CD4-positive, CD25-positive, alpha-beta regulatory T cell (primary cell): ENCODE results near the gene ZNF225. TPM values are rescaled to one million over a fixed set of nuclear protein-coding genes. Genes with fewer than 3 reads are reported as not detected.

Experiments used
- ATAC-seq, 2 donors: fragments of 150-1000 bp; cut with Tn5 transposase; one replicate each; pipeline ENCODE4 v1.10.0; 2021; ENCODE audit warnings: low read depth in 2 of 2, moderate number of reproducible peaks in 2 of 2, moderate library complexity in 1 of 2
- DNase-seq, 3 donors: peaks; one replicate each; pipeline versions ENCODE4 v3.0.0 to v3.0.0-alpha.2; 2012 to 2022; ENCODE audit warnings: mixed read lengths in 1 of 3
- H3K27ac ChIP-seq: one replicate; pipeline ENCODE4 v1.7.0; 2013; ENCODE audit warnings: mild to moderate bottlenecking, low read length; ENCODE audit not compliant: insufficient read depth, poor library complexity, severe bottlenecking
- H3K27me3 ChIP-seq: one replicate; pipeline ENCODE4 v1.7.0; 2013; ENCODE audit warnings: low read length; ENCODE audit not compliant: control insufficient read depth, insufficient read depth
- H3K36me3 ChIP-seq: one replicate; pipeline ENCODE4 v1.7.0; 2013; ENCODE audit warnings: mild to moderate bottlenecking, low read length, moderate library complexity; ENCODE audit not compliant: control insufficient read depth, insufficient read depth
- H3K4me1 ChIP-seq: 2 replicates; pipeline ENCODE4 v1.7.0; 2013; ENCODE audit warnings: mild to moderate bottlenecking, low read length; ENCODE audit not compliant: insufficient read depth, control insufficient read depth, poor library complexity, severe bottlenecking
- H3K4me3 ChIP-seq: one replicate; pipeline ENCODE4 v1.7.0; 2013; ENCODE audit warnings: low read depth, mild to moderate bottlenecking, low read length, moderate library complexity
- H3K9me3 ChIP-seq, 2 experiments: 1 replicate in 1 of 2; 2 replicates in 1 of 2; pipeline ENCODE4 v1.7.0; 2013; ENCODE audit warnings: low read length in 2 of 2, mild to moderate bottlenecking in 1 of 2, moderate library complexity in 1 of 2; ENCODE audit not compliant: control insufficient read depth in 2 of 2
- H3K27ac Mint-ChIP-seq, 3 donors: one replicate each; pipeline ENCODE4 v1.8.0; 2020 to 2022; ENCODE audit warnings: mild to moderate bottlenecking in 3 of 3, mixed read lengths in 3 of 3, moderate library complexity in 2 of 3
- H3K27me3 Mint-ChIP-seq: one replicate; pipeline ENCODE4 v1.8.0; 2022; ENCODE audit warnings: mild to moderate bottlenecking, mixed read lengths
- H3K36me3 Mint-ChIP-seq: one replicate; pipeline ENCODE4 v1.8.0; 2020; ENCODE audit warnings: mixed read lengths
- H3K4me1 Mint-ChIP-seq, 4 donors: one replicate each; pipeline ENCODE4 v1.8.0; 2020 to 2022; ENCODE audit warnings: mixed read lengths in 4 of 4, mild to moderate bottlenecking in 1 of 4
- H3K4me3 Mint-ChIP-seq, 4 donors: one replicate each; pipeline ENCODE4 v1.8.0; 2020 to 2022; ENCODE audit warnings: mild to moderate bottlenecking in 4 of 4, mixed read lengths in 4 of 4, moderate library complexity in 3 of 4
- H3K9me3 Mint-ChIP-seq, 7 donors: one replicate each; pipeline ENCODE4 v1.8.0; 2020 to 2022; ENCODE audit warnings: mixed read lengths in 7 of 7, mild to moderate bottlenecking in 3 of 7, moderate library complexity in 2 of 7
- polyA plus RNA-seq, 4 donors: library from polyadenylated mRNA; unstranded; fragments of 300-500 nt; fragmentation: Illumina TruSeq; gene quantifications; one replicate each; pipeline ENCODE4 v1.2.3, GENCODE V29; 2021
- total RNA-seq: library from RNA; stranded (reverse); gene quantifications from one replicate; pipeline ENCODE4 v1.2.3, GENCODE V29; 2022

ZNF225 gene
- total and polyA plus RNA-seq, 5 donors from 2014 or later, result 2.1 to 3.9 (median 3.4) TPM

DNA sequence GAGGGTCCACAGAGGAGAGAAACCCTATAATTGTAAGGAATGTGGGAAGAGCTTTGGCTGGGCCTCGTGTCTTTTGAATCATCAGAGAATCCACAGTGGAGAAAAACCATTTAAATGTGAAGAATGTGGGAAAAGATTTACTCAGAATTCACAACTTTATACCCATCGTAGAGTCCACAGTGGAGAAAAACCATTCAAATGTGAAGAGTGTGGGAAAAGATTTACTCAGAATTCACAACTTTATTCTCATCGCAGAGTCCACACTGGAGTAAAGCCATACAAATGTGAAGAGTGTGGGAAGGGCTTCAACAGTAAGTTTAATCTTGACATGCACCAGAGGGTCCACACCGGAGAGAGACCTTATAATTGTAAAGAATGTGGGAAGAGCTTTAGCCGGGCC lies 18.8 kb downstream of the ZNF225 start:
- no peak for DNase-seq
- Histone ChIP-seq H3K4me3 (no peak overlapping the region), H3K36me3 (peaks cover 41% of the 10 kb centered on the region), H3K27ac (no peak overlapping the region), H3K9me3 (peaks cover 58 to 82% of the 10 kb centered on the region in 2 experiments), H3K4me1 (no peaks in the 10 kb centered on the region), H3K27me3 (no peaks in the 10 kb centered on the region)
- Mint-ChIP-seq H3K27ac (no peak overlapping the region), H3K9me3 (peaks cover 2 to 37% (median 16%) of the 10 kb centered on the region in 7 donors), H3K36me3 (peaks cover 33% of the 10 kb centered on the region), H3K27me3 (no peaks in the 10 kb centered on the region), H3K4me3 (no peak overlapping the region), H3K4me1 (peaks cover 0 to 2% (median 0%) of the 10 kb centered on the region in 4 donors)
- ATAC-seq, result no peak

DNA sequence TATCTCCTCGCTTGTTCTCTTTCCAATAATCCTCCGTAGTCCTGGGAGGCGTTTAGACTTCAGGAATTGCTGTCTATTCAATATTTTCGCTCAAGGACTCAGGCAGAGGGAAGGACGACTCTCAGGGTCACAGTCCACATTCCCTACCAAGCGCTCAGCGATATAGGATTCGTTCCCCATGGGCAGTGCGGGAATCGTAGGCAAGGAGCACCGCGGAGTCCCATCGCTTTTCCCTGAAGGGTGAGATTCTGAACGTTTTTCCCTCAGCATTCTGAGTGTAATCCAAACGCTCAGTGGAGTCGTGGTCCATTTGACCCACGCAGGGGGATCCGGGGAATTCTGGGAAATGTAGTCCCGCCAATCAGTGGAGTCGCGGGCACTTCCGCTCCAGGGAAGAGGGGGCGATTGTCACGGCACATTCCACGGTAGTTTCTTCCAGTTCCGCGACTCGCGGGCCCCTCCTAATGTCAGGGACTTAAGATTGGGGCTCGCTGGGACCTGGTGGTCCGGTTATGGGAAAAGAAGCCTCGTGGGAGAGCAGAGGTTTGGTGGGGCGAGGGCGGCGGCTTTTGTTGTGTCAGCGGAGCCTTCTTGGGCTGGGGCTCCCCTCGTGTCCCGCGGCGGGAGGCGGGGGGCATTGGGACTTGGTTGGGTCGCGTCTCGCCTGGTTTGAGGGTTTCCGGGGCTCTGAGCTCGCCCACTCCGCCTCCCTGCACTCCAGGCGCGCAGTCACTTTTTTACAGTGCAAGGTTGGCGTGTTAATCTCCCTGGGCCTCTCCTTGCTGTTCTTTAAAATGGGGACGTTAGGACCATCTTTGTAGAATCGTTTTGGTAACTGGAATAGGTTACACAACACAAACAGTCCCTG lies 28.2 kb downstream of the ZNF225 start, which contains the start of gene ZNF234:
ZNF234 (plus strand) TSS at position 364 of the 868 bp plus-strand sequence. CDS start 3,079 bp downstream, outside the sequence.
- no peaks in the 10 kb centered on the region for H3K27me3 ChIP-seq
- peaks cover 15 to 40% (median 33%) of the 10 kb centered on the region in 4 donors for H3K4me1 Mint-ChIP-seq
- H3K9me3 Mint-ChIP-seq, result peaks cover 0 to 8% (median 1%) of the 10 kb centered on the region in 7 donors
- peaks cover 30% of the 10 kb centered on the region for H3K36me3 Mint-ChIP-seq
- H3K4me1 ChIP-seq, result peaks cover 17% of the 10 kb centered on the region
- H3K9me3 ChIP-seq, result no peaks in the 10 kb centered on the region
- peak; percentile 58 to 80 (median 61) for DNase-seq
- peak within 1 kb of the TSS; percentile 93 to 97 (median 96) for H3K4me3 Mint-ChIP-seq
- peaks cover 21% of the 10 kb centered on the region for H3K36me3 ChIP-seq
- peaks cover 4% of the 10 kb centered on the region for H3K27me3 Mint-ChIP-seq
- H3K27ac ChIP-seq, result peak within 1 kb of the TSS; percentile 58
- H3K27ac Mint-ChIP-seq, result peak within 1 kb of the TSS; percentile 79 to 91 (median 91)
- H3K4me3 ChIP-seq, result peak within 1 kb of the TSS; percentile 88
- peak; percentile 68 to 84 for ATAC-seq

DNA sequence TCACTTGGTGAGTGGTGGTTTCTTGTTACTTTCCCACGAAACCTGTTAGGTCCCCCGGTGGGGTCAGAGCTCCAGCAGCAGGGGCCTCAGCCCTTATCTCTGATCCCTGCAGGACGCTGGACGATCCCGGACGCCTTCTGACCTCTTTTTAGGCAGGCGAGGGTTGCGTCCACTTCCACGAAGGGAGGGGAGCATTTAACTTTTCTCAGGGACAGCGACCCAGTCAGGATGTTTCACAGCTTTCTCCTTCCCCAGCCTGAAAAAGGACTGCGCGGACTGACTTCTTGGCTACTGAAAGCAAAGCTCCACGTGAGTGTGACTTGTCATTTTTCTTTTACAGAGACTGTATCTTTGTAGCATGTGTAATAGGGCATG lies 28.8 kb downstream of the ZNF225 start:
- H3K27ac ChIP-seq, result peak overlapping the region; percentile 58
- H3K9me3 Mint-ChIP-seq, result peaks cover 0 to 4% (median 1%) of the 10 kb centered on the region in 7 donors
- ATAC-seq (no peak), DNase-seq (no peak)
- H3K36me3 ChIP-seq, result peaks cover 21% of the 10 kb centered on the region
- H3K36me3 Mint-ChIP-seq, result peaks cover 31% of the 10 kb centered on the region
- no peaks in the 10 kb centered on the region for H3K9me3 ChIP-seq
- peak overlapping the region; percentile 93 to 97 (median 96) for H3K4me3 Mint-ChIP-seq
- peaks cover 13 to 40% (median 33%) of the 10 kb centered on the region in 4 donors for H3K4me1 Mint-ChIP-seq
- H3K4me1 ChIP-seq, result peaks cover 17% of the 10 kb centered on the region
- peak overlapping the region; percentile 82 for H3K4me3 ChIP-seq
- H3K27me3 ChIP-seq, result no peaks in the 10 kb centered on the region
- peak overlapping the region; percentile 79 to 91 (median 91) for H3K27ac Mint-ChIP-seq
- H3K27me3 Mint-ChIP-seq, result peaks cover 4% of the 10 kb centered on the region

- no peak for DNase-seq
- no peaks in the 10 kb centered on the region for H3K4me1 ChIP-seq
- H3K4me3 Mint-ChIP-seq, result no peak overlapping the region
- no peak overlapping the region for H3K4me3 ChIP-seq
- no peaks in the 10 kb centered on the region for H3K27me3 ChIP-seq
- no peaks in the 10 kb centered on the region for H3K27me3 Mint-ChIP-seq
- H3K4me1 Mint-ChIP-seq, result peaks cover 0 to 4% (median 0%) of the 10 kb centered on the region in 4 donors
- H3K36me3 Mint-ChIP-seq, result peaks cover 80% of the 10 kb centered on the region
- peaks cover 82% of the 10 kb centered on the region for H3K36me3 ChIP-seq
- H3K27ac Mint-ChIP-seq, result no peak overlapping the region
- H3K9me3 Mint-ChIP-seq, result peaks cover 6 to 31% (median 20%) of the 10 kb centered on the region in 7 donors
- H3K27ac ChIP-seq, result no peak overlapping the region
- H3K9me3 ChIP-seq, result peaks cover 19 to 23% of the 10 kb centered on the region in 2 experiments
- ATAC-seq, result no peak
Observed at GRCh38 chr19:44149776-44150175, 36.6 kb downstream of the ZNF225 start.

DNA sequence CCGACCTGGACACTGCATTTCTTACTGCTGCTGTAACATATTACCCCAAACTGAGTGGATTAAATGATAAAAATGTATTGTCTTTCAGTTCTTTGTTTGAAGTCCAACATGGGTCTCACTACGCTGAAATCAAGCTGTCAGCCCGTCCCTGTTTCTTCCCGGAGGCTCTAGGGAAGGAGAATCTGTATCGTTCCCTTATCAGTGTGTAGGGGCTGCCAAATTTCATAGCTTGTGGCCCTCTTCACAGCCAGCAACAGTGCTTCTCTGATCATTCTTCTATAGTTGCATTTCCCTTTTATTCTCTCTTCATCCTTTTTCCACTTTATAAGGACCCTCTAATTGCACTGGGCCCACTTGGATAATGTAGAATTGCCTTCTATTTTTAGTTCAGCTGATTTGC lies 38.3 kb downstream of the ZNF225 start:
- no peak overlapping the region for H3K4me3 Mint-ChIP-seq
- peaks cover 36 to 40% of the 10 kb centered on the region in 2 experiments for H3K9me3 ChIP-seq
- H3K27me3 ChIP-seq, result no peaks in the 10 kb centered on the region
- H3K27ac Mint-ChIP-seq, result no peak overlapping the region
- H3K36me3 ChIP-seq, result peaks cover 83% of the 10 kb centered on the region
- no peak overlapping the region for H3K27ac ChIP-seq
- no peak overlapping the region for H3K4me3 ChIP-seq
- H3K36me3 Mint-ChIP-seq, result peaks cover 73% of the 10 kb centered on the region
- H3K4me1 Mint-ChIP-seq, result no peaks in the 10 kb centered on the region
- H3K4me1 ChIP-seq, result no peaks in the 10 kb centered on the region
- H3K9me3 Mint-ChIP-seq, result peaks cover 6 to 37% (median 26%) of the 10 kb centered on the region in 7 donors
- no peak for DNase-seq
- ATAC-seq, result no peak
- no peaks in the 10 kb centered on the region for H3K27me3 Mint-ChIP-seq

- Histone ChIP-seq H3K9me3 (peaks cover 65 to 82% of the 10 kb centered on the region in 2 experiments), H3K27me3 (no peaks in the 10 kb centered on the region), H3K36me3 (peaks cover 60% of the 10 kb centered on the region), H3K4me1 (no peaks in the 10 kb centered on the region), H3K4me3 (no peak overlapping the region), H3K27ac (no peak overlapping the region)
- ATAC-seq, result no peak
- H3K27ac Mint-ChIP-seq, result no peak overlapping the region
- DNase-seq, result no peak
- no peak overlapping the region for H3K4me3 Mint-ChIP-seq
- H3K36me3 Mint-ChIP-seq, result peaks cover 55% of the 10 kb centered on the region
- no peaks in the 10 kb centered on the region for H3K27me3 Mint-ChIP-seq
- peaks cover 6 to 70% (median 34%) of the 10 kb centered on the region in 7 donors for H3K9me3 Mint-ChIP-seq
- no peaks in the 10 kb centered on the region for H3K4me1 Mint-ChIP-seq
Observed at GRCh38 chr19:44156475-44156874, 43.3 kb downstream of the ZNF225 start.

DNA sequence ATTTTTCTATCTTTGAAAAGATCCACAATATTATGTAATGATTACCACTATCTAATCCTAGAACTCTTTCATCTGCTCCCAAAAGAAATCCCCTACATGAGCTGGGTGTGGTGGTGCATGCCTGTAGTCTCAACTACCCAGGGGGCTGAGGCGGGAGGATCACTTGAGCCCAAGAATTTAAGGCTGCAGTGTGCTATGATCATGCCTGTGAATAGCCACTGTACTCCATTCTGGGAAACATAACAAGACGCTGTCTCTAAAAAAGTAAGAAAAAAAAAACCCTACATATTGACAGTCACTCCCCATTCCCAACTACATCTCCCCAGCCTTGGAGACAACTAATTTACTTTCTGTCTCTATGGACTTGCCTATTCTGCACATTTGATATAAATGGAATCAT lies 50.6 kb downstream of the ZNF225 start:
- H3K36me3 Mint-ChIP-seq, result peaks cover 26% of the 10 kb centered on the region
- peak overlapping the region in 1 of 3 donors; percentile 33 for H3K27ac Mint-ChIP-seq
- H3K4me1 Mint-ChIP-seq, result peaks cover 15 to 39% (median 25%) of the 10 kb centered on the region in 4 donors
- H3K9me3 ChIP-seq, result peaks cover 35 to 54% of the 10 kb centered on the region in 2 experiments
- ATAC-seq (no peak), DNase-seq (no peak)
- H3K4me1 ChIP-seq, result peaks cover 10% of the 10 kb centered on the region
- no peak overlapping the region for H3K4me3 ChIP-seq
- peaks cover 23% of the 10 kb centered on the region for H3K36me3 ChIP-seq
- peak overlapping the region in 2 of 4 donors; percentile 96 to 98 for H3K4me3 Mint-ChIP-seq
- H3K9me3 Mint-ChIP-seq, result peaks cover 5 to 57% (median 33%) of the 10 kb centered on the region in 7 donors
- H3K27me3 ChIP-seq, result no peaks in the 10 kb centered on the region
- no peaks in the 10 kb centered on the region for H3K27me3 Mint-ChIP-seq
- H3K27ac ChIP-seq, result no peak overlapping the region
